GM12878 (cell line): ENCODE measurements around the gene SH2D6. TPM values are rescaled to one million over a fixed set of nuclear protein-coding genes. Genes with fewer than 3 reads are reported as not detected.
"Not testable (repeated sequence)": the region's sequence is repeated elsewhere in the genome, so short reads cannot be mapped to it uniquely, and the experiment has no call there.

Source experiments
- ATAC-seq: fragments of 200-7000 bp; cut with Tn5 transposase; 3 replicates; pipeline ENCODE4 v1.9.1; 2020; ENCODE audit warnings: mild to moderate bottlenecking, moderate library complexity
- BruUV-seq: library from RNA; stranded (reverse); fragments of 400-500 nt; replicated peaks from 2 replicates; lab custom pipeline; 2021; lab: Mats Ljungman, UMichigan
- CTCF ChIA-PET: fragments of 300-600 bp; sonication (Branson Sonifier 250); formaldehyde crosslinking; extraction: SDS; loops from one replicate; lab custom pipeline; 2021; ENCODE audit warnings: inconsistent platforms; lab: Yijun Ruan, JAX
- POLR2A ChIA-PET: fragments of 350-600 bp; formaldehyde crosslinking; extraction: SDS; loops from one replicate; lab custom pipeline; 2021; ENCODE audit warnings: inconsistent platforms; lab: Charles Lee
- RAD21 ChIA-PET: fragments of 300-600 bp; sonication (Branson Sonifier 250); formaldehyde crosslinking; loops from one replicate; lab custom pipeline; 2023; ENCODE audit warnings: antibody characterized with exemption; ENCODE audit not compliant: unreplicated experiment; lab: Charles Lee
- SMC1A ChIA-PET: fragments of 300-600 bp; sonication (Branson Sonifier 250); formaldehyde crosslinking; loops from one replicate; lab custom pipeline; 2023; ENCODE audit not compliant: unreplicated experiment, uncharacterized antibody; lab: Charles Lee
- DNase-seq: peaks from one replicate; pipeline ENCODE4 v3.0.0-alpha.2; 2011; ENCODE audit warnings: low read depth, low spot score
- FAIRE-seq: peaks from 3 replicates; lab custom pipeline; 2011; peaks lifted over from hg19 to GRCh38; lab: Jason Lieb, UNC
- H2AFZ ChIP-seq: 2 replicates; pipeline ENCODE4 v1.6.0; 2011; ENCODE audit warnings: low read depth, low read length, control low read depth; ENCODE audit not compliant: control insufficient read depth
- H3K27ac ChIP-seq: 2 replicates; pipeline ENCODE4 v1.5.1; 2011; ENCODE audit warnings: control low read depth; ENCODE audit not compliant: control insufficient read depth, insufficient read depth
- H3K27me3 ChIP-seq, 2 experiments: replicated peaks in 1 of 2; 2 replicates each; pipeline versions ENCODE4 v1.6.0 to v1.6.1; 2011; ENCODE audit warnings: low read length in 1 of 2; ENCODE audit not compliant: control insufficient read depth in 2 of 2, insufficient read depth in 2 of 2
- H3K36me3 ChIP-seq, 2 experiments: 2 replicates each; pipeline ENCODE4 v1.5.1; 2011; ENCODE audit warnings: low read length in 1 of 2; ENCODE audit not compliant: control insufficient read depth in 2 of 2, insufficient read depth in 2 of 2
- H3K4me1 ChIP-seq: 2 replicates; pipeline ENCODE4 v1.6.1; 2011; ENCODE audit warnings: mild to moderate bottlenecking, low read length, moderate library complexity, mixed read lengths; ENCODE audit not compliant: control insufficient read depth, insufficient read depth
- H3K4me2 ChIP-seq: 2 replicates; pipeline ENCODE4 v1.6.0; 2011; ENCODE audit warnings: control low read depth; ENCODE audit not compliant: control insufficient read depth, insufficient read depth
- H3K4me3 ChIP-seq: fragments of 200-600 bp; sonication (generic); 2 replicates; pipeline ENCODE4 v1.5.1; 2016
- H3K79me2 ChIP-seq: 2 replicates; pipeline ENCODE4 v1.6.0; 2011; ENCODE audit warnings: low read length; ENCODE audit not compliant: control insufficient read depth, insufficient read depth
- H3K9ac ChIP-seq: 2 replicates; pipeline ENCODE4 v1.8.0; 2011; ENCODE audit warnings: low read length, control low read depth, mixed read lengths; ENCODE audit not compliant: control insufficient read depth, insufficient read depth
- H3K9me3 ChIP-seq: replicated peaks from 3 replicates; pipeline ENCODE4 v1.5.1; 2011; ENCODE audit warnings: mild to moderate bottlenecking, low read length; ENCODE audit not compliant: control insufficient read depth, insufficient read depth
- H4K20me1 ChIP-seq: 2 replicates; pipeline ENCODE4 v1.6.0; 2011; ENCODE audit not compliant: control insufficient read depth, insufficient read depth
- SUPT20H ChIP-seq: IDR thresholded peaks from 2 replicates; pipeline ENCODE4 v1.6.1; 2011; ENCODE audit warnings: low read depth, mild to moderate bottlenecking, low read length, moderate library complexity, borderline replicate concordance; ENCODE audit not compliant: control insufficient read depth
- ZBED1 ChIP-seq: IDR thresholded peaks from 2 replicates; pipeline ENCODE4 v1.6.1; 2016; ENCODE audit warnings: borderline replicate concordance
- WGBS: methylation state at CpG from one replicate; pipeline ENCODE4 v1.1.6; 2016; ENCODE audit warnings: low lambda C conversion rate; ENCODE audit not compliant: insufficient replicate concordance, insufficient coverage; ENCODE audit errors: missing lambda C conversion rate; 5-methylcytosine and 5-hydroxymethylcytosine counted together
- in situ Hi-C: fragments of 300-500 bp; cut with MboI; formaldehyde crosslinking; loops from 9 replicates; pipeline ENCODE4 v1.14.3; 2018; ENCODE audit warnings: mixed read lengths
- intact Hi-C: fragments of 100-400 bp; cut with micrococcal nuclease; formaldehyde crosslinking; loops from one replicate; pipeline ENCODE4 v1.14.2; 2022; ENCODE audit not compliant: unreplicated experiment
- polyA plus RNA-seq, 11 experiments: library from polyadenylated mRNA; depleted of rRNA in 4 of 11; unstranded in 6 of 11; stranded (reverse) in 5 of 11; fragments of >200 nt; fragmentation: Nextera tagmentation in 4 of 11; fragmentation: Illumina TruSeq in 1 of 11; extraction: Ambion mirVana in 4 of 11; extraction: Trizol in 1 of 11; gene quantifications; 1 replicate in 1 of 11; 2 replicates in 10 of 11; pipeline versions ENCODE4 v1.2.1 to v1.2.3, GENCODE V29; 2011 to 2016; ENCODE audit warnings: inconsistent platforms in 2 of 11, missing spikeins in 2 of 11, low read depth in 1 of 11
- total RNA-seq, 4 experiments: library from RNA; depleted of rRNA in 3 of 4; stranded (reverse); fragments of >200 nt in 3 of 4; fragmentation: Illumina TruSeq in 1 of 4; extraction: Trizol in 1 of 4; gene quantifications; 2 replicates each; pipeline versions ENCODE4 v1.2.1 to v1.2.3, GENCODE V29; 2013 to 2021
- TF ChIP-seq, protein P1 (sequence below): fragments of 450-650 bp; formaldehyde crosslinking; IDR thresholded peaks from 2 replicates; pipeline ENCODE4 v1.5.0; 2022; ENCODE audit warnings: mild to moderate bottlenecking, missing genetic modification characterization

SH2D6 gene
- total and polyA plus RNA-seq, 10 of the 15 experiments (the other 5 are each of a cell fraction or from before 2014, with no cell fraction given): 0.23 to 0.59 (median 0.34) TPM; not detected in 6

DNA sequence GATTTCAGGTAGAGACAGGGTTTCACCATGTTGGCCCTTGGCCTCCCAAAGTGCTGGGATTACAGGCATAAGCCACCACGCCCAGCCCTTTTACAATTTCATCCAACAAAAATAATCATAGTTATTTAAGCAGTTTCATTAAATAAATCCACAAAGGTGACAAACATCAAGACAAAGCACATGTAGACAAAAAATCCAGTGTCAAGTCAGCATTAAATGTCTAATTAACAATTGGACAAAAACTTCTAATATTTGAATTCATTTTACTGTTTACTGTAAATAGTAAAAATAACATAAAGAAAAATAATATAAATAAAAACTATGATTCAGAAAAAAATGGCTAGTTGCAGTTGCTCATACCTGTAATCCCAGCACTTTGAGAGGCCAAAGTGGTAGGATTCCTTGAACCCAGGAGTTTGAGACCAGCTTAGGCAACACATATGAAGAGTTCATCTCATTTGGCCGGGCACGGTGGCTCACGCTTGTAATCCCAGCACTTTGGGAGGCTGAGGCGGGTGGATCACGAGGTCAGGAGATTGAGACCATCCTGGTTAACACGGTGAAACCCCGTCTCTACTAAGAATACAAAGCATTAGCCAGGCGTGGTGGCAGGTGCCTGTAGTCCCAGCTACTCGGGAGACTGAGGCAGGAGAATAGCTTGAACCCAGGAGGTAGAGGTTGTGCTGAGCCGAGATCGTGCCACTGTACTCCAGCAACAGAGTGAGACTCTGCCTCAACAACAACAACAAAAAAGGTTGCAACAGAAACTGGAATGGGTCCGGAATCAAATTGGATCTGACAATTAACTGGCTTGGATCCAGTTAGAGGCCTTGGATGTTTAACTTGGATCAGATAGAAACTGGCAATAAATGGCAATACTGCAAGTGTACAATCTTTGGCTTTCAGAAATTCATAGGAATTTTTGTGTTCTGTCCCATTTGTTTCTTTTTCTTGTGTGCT is 63.6 kb downstream of the SH2D6 start:
- ChIA-PET CTCF (no interaction called here), POLR2A (no interaction called here), SMC1A (no interaction called here), RAD21 (no interaction called here)
- Histone ChIP-seq H3K4me3 (no peak overlapping the region), H3K9ac (no peak overlapping the region), H3K4me1 (no peaks in the 10 kb centered on the region), H3K36me3 (no peaks in the 10 kb centered on the region), H4K20me1 (no peaks in the 10 kb centered on the region), H3K4me2 (no peak overlapping the region), H3K9me3 (no peaks in the 10 kb centered on the region), H3K27me3 (no peaks in the 10 kb centered on the region), H2AFZ (no peak overlapping the region), H3K27ac (no peak overlapping the region), H3K79me2 (no peaks in the 10 kb centered on the region)
- ATAC-seq (no peak), FAIRE-seq (no peak), DNase-seq (no peak)
- BruUV-seq: no TSS peak
- TF ChIP-seq SUPT20H: no peak
- TF ChIP-seq ZBED1: no peak
- TF ChIP-seq, protein P1, sequence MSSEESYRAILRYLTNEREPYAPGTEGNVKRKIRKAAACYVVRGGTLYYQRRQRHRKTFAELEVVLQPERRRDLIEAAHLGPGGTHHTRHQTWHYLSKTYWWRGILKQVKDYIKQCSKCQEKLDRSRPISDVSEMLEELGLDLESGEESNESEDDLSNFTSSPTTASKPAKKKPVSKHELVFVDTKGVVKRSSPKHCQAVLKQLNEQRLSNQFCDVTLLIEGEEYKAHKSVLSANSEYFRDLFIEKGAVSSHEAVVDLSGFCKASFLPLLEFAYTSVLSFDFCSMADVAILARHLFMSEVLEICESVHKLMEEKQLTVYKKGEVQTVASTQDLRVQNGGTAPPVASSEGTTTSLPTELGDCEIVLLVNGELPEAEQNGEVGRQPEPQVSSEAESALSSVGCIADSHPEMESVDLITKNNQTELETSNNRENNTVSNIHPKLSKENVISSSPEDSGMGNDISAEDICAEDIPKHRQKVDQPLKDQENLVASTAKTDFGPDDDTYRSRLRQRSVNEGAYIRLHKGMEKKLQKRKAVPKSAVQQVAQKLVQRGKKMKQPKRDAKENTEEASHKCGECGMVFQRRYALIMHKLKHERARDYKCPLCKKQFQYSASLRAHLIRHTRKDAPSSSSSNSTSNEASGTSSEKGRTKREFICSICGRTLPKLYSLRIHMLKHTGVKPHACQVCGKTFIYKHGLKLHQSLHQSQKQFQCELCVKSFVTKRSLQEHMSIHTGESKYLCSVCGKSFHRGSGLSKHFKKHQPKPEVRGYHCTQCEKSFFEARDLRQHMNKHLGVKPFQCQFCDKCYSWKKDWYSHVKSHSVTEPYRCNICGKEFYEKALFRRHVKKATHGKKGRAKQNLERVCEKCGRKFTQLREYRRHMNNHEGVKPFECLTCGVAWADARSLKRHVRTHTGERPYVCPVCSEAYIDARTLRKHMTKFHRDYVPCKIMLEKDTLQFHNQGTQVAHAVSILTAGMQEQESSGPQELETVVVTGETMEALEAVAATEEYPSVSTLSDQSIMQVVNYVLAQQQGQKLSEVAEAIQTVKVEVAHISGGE (CRISPR knock-in tag): no peak
- 58% methylated on average over 13 of the region's 13 CpGs for WGBS
- in situ Hi-C loops: no loop called here
- intact Hi-C loops: no loop called here

DNA sequence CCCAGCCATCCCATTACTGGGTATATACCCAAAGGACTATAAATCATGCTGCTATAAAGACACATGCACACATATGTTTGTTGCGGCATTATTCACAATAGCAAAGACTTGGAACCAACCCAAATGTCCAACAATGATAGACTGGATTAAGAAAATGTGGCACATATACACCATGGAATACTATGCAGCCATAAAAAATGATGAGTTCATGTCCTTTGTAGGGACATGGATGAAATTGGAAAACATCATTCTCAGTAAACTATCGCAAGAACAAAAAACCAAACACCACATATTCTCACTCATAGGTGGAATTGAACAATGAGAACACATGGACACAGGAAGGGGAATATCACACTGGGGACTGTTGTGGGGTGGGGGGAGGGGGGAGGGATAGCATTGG is 66.1 kb downstream of the SH2D6 start:
- H3K27ac ChIP-seq, H3K4me3 ChIP-seq, H3K79me2 ChIP-seq, FAIRE-seq, CTCF ChIA-PET, DNase-seq, H3K27me3 ChIP-seq, H3K36me3 ChIP-seq, H3K4me1 ChIP-seq, POLR2A ChIA-PET, H4K20me1 ChIP-seq, H3K9me3 ChIP-seq, H3K4me2 ChIP-seq, H3K9ac ChIP-seq, H2AFZ ChIP-seq, RAD21 ChIA-PET, in situ Hi-C loops, intact Hi-C loops, BruUV-seq, ATAC-seq: not testable (repeated sequence)
- SMC1A ChIA-PET: interaction anchor here (1.1 kb wide), 1 partner anchor 8 kb away, joined by 4 read pairs; no protein-coding TSS in a partner anchor
- no CpG with 5 or more reads among the region's 2 CpGs for WGBS
